Measurements from ENCODE around the gene WDR76.

The WDR76 gene

DNA sequence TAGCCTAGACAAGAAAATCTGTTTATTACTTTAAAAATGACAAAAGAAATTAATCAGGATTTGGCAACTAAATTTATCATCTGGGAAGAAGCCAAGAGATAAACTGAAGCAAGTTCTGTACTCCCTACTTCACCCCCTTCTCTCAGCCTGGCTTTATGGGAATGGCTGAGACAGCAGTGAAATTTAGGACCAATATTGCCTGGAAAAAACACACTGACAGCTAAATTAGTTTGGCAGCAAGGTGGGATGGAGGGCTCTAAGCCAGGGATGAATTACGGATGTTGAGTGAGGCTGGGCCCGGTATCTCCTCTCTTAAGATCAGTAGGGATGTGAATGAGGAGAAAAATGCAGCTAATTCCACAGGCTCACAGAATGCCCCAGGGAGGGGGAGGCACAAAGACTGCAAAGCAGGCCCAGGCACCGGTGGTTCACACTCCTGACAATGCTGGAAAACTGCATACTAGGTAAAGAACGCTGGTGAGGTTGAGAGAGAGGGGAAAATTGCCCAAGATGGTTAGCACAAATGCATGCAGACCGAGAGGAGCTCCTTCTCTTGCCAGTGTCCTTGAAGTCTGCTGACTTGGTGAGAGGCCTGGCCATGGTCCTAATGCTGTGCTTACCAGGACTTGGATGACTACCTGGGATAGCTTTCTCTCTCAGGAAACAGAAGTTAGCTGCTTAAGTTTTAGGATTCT lies 89.0 kb downstream of the WDR76 start:
- no peak for DNase-seq

- no peak for DNase-seq
These were observed 89.5 kb downstream of the WDR76 start for GRCh38 chr15:43916326-43916660.

Measured in inflammatory macrophage treated with lipopolysaccharide for 4 hours (primary cell).